C4-2B (cell line): Measurements from ENCODE around the gene REV1.
"Not testable (repeated sequence)": the region's sequence is repeated elsewhere in the genome, so short reads cannot be mapped to it uniquely, and the experiment has no call there.

Experiments used
- CTCF ChIP-seq: fragments of 450-650 bp; conservative IDR thresholded peaks from 2 replicates; pipeline ENCODE4 v1.5.1; 2017; ENCODE audit warnings: mild to moderate bottlenecking
- ZFX ChIP-seq: fragments of 450-650 bp; IDR thresholded peaks from 2 replicates; pipeline ENCODE4 v1.6.1; 2017

GRCh38 chr2:99503662-99504416, 14.0 kb upstream of the REV1 start:
- TF ChIP-seq CTCF, ZFX: not testable (repeated sequence)
